Cardiac muscle cell (in vitro differentiated cells and primary cell): ENCODE measurements around the gene PBX1. TPM values are rescaled to one million over a fixed set of nuclear protein-coding genes. Genes with fewer than 3 reads are reported as not detected.

Experiments
- DNase-seq, 2 donors: peaks; one replicate each; pipeline versions ENCODE4 v3.0.0 to v3.0.0-alpha.2; 2010 to 2017; ENCODE audit warnings: low read depth in 1 of 2, low spot score in 1 of 2
- H3K27ac ChIP-seq: fragments of 200-600 bp; sonication (generic); 2 replicates; pipeline ENCODE4 v1.5.1; 2016
- H3K27me3 ChIP-seq: fragments of 200-600 bp; sonication (generic); 2 replicates; pipeline ENCODE4 v1.6.0; 2016; ENCODE audit warnings: control low read depth
- H3K36me3 ChIP-seq: fragments of 200-600 bp; sonication (generic); 2 replicates; pipeline ENCODE4 v1.5.1; 2016; ENCODE audit warnings: control low read depth
- H3K4me1 ChIP-seq: fragments of 200-600 bp; sonication (generic); 2 replicates; pipeline ENCODE4 v1.8.1; 2017; ENCODE audit warnings: low read depth, mild to moderate bottlenecking, mixed run types
- H3K4me3 ChIP-seq: fragments of 200-600 bp; sonication (generic); 2 replicates; pipeline ENCODE4 v1.5.1; 2016; ENCODE audit warnings: mild to moderate bottlenecking
- H3K9me3 ChIP-seq: fragments of 200-600 bp; sonication (generic); 2 replicates; pipeline ENCODE4 v1.5.1; 2017; ENCODE audit warnings: low read depth, mild to moderate bottlenecking, control low read depth
- CTCF ChIP-seq: IDR thresholded peaks from 2 replicates; pipeline ENCODE4 v1.5.1; 2012; ENCODE audit warnings: low read depth, mild to moderate bottlenecking, low read length
- polyA plus RNA-seq: library from polyadenylated mRNA; unstranded; fragments of >200 nt; fragmentation: Nextera tagmentation; extraction: Ambion mirVana; gene quantifications from 2 replicates; pipeline ENCODE4 v1.2.1, GENCODE V29; 2016
- total RNA-seq: library from RNA; depleted of rRNA; stranded (reverse); fragments of >200 nt; gene quantifications from 2 replicates; pipeline ENCODE4 v1.2.3, GENCODE V29; 2016

The PBX1 gene
- total and polyA plus RNA-seq, 2 experiments from 2014 or later: 43.5 to 182 TPM

- Histone ChIP-seq H3K4me3 (no peak overlapping the region), H3K4me1 (peaks cover 71% of the 10 kb centered on the region), H3K27me3 (no peaks in the 10 kb centered on the region), H3K36me3 (no peaks in the 10 kb centered on the region), H3K9me3 (no peaks in the 10 kb centered on the region), H3K27ac (peak overlapping the region; percentile 93)
- TF ChIP-seq CTCF: no peak
- DNase-seq: peak; percentile 85 to 87
Observed at GRCh38 chr1:164772635-164773034, 213.7 kb downstream of the PBX1 start.

- peaks cover 72% of the 10 kb centered on the region for H3K4me1 ChIP-seq
Observed at GRCh38 chr1:164773102-164773501, 214.1 kb downstream of the PBX1 start.

DNA sequence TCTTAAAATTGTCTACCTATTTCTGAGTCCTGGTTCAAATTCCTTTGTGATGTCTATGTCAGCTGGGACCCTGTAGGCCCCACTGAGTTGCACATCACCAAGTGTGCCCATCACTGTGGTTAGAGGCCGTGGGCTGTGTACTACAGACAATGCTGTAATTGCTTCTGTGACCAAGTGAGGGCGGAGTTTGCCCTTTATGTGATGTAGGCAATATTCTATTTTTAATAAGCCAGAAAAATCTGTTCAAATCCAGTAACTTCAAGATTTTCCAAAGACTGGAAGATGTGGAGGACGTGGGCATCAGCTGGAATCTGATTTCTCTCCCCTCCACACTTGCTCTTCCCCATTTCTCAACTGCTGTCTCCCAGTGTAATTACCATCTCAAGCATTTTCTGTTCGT is 215.4 kb downstream of the PBX1 start:
- Histone ChIP-seq H3K36me3 (no peaks in the 10 kb centered on the region), H3K27me3 (no peaks in the 10 kb centered on the region), H3K27ac (peak overlapping the region; percentile 93), H3K9me3 (no peaks in the 10 kb centered on the region), H3K4me3 (no peak overlapping the region), H3K4me1 (peaks cover 80% of the 10 kb centered on the region)
- no peak for TF ChIP-seq CTCF
- DNase-seq: no peak

More at GRCh38 chr1:164773102-164773501, 214.1 kb downstream of the PBX1 start:
- no peaks in the 10 kb centered on the region for H3K36me3 ChIP-seq
- H3K27ac ChIP-seq: peak overlapping the region; percentile 93
- H3K9me3 ChIP-seq: no peaks in the 10 kb centered on the region
- no peak for DNase-seq
- no peak overlapping the region for H3K4me3 ChIP-seq
- H3K27me3 ChIP-seq: no peaks in the 10 kb centered on the region
- TF ChIP-seq CTCF: no peak

- H3K36me3 ChIP-seq: no peaks in the 10 kb centered on the region
- peak in 1 of 2 donors; percentile 42 for DNase-seq
- peak overlapping the region; percentile 93 for H3K27ac ChIP-seq
- no peaks in the 10 kb centered on the region for H3K9me3 ChIP-seq
- H3K4me1 ChIP-seq: peaks cover 82% of the 10 kb centered on the region
- H3K4me3 ChIP-seq: no peak overlapping the region
- no peak for TF ChIP-seq CTCF
- H3K27me3 ChIP-seq: no peaks in the 10 kb centered on the region
Observed at GRCh38 chr1:164774819-164775654, 216.1 kb downstream of the PBX1 start.

- Histone ChIP-seq H3K27me3 (no peaks in the 10 kb centered on the region), H3K36me3 (no peaks in the 10 kb centered on the region), H3K4me3 (no peak overlapping the region), H3K9me3 (no peaks in the 10 kb centered on the region), H3K4me1 (peaks cover 79% of the 10 kb centered on the region), H3K27ac (no peak overlapping the region)
- no peak for DNase-seq
- no peak for TF ChIP-seq CTCF
Observed at GRCh38 chr1:164777518-164777917, 218.5 kb downstream of the PBX1 start.
